GM21526 (cell line): ENCODE measurements around the gene ADORA3.
"Not testable (repeated sequence)": the region's sequence is repeated elsewhere in the genome, so short reads cannot be mapped to it uniquely, and the experiment has no call there.

Experiments used
- ATAC-seq: cut with Tn5 transposase; IDR thresholded peaks from one replicate; pipeline ENCODE4 v1.9.1; 2021; ENCODE audit warnings: moderate library complexity; ENCODE audit not compliant: unreplicated experiment, low FRiP score

ADORA3 gene

GRCh38 chr1:111503585-111504060 is at the start of gene ADORA3, which contains the start of gene TMIGD3:
Gene ADORA3 (minus strand): TSS chr1:111503633. CDS start chr1:111503354, 279 bp downstream.
Gene TMIGD3 (minus strand): TSS chr1:111503633. CDS start chr1:111503354, 279 bp downstream.
- no peak for ATAC-seq

- no peak for ATAC-seq
Observed at GRCh38 chr1:111553196-111553595, 49.8 kb upstream of the ADORA3 start.

GRCh38 chr1:111552587-111552986 is 49.2 kb upstream of the ADORA3 start:
- no peak for ATAC-seq

- no peak for ATAC-seq
Observed at GRCh38 chr1:111551623-111552411, 48.4 kb upstream of the ADORA3 start.

GRCh38 chr1:111547786-111548185 is 44.4 kb upstream of the ADORA3 start:
- ATAC-seq, result not testable (repeated sequence)

GRCh38 chr1:111542187-111542586 is 38.8 kb upstream of the ADORA3 start:
- no peak for ATAC-seq

GRCh38 chr1:111541721-111542120 is 38.3 kb upstream of the ADORA3 start:
- no peak for ATAC-seq

- ATAC-seq, result no peak
Observed at GRCh38 chr1:111540928-111541327, 37.5 kb upstream of the ADORA3 start.

GRCh38 chr1:111538343-111539025 is 35.1 kb upstream of the ADORA3 start:
- no peak for ATAC-seq

- ATAC-seq, result no peak
Observed at GRCh38 chr1:111535256-111536191, 32.1 kb upstream of the ADORA3 start.

GRCh38 chr1:111520053-111520452 is 16.6 kb upstream of the ADORA3 start:
- ATAC-seq, result no peak

- no peak for ATAC-seq
Observed at GRCh38 chr1:111517469-111518225, 14.2 kb upstream of the ADORA3 start.

GRCh38 chr1:111516005-111516535 is 12.6 kb upstream of the ADORA3 start:
- no peak for ATAC-seq

GRCh38 chr1:111515291-111516004 is 12.0 kb upstream of the ADORA3 start:
- ATAC-seq, result no peak

- no peak for ATAC-seq
Observed at GRCh38 chr1:111513410-111514020, 10.1 kb upstream of the ADORA3 start.

- no peak for ATAC-seq
Observed at GRCh38 chr1:111512931-111513330, 9.5 kb upstream of the ADORA3 start.

- ATAC-seq, result no peak
Observed at GRCh38 chr1:111512132-111512889, 8.9 kb upstream of the ADORA3 start.

- ATAC-seq, result no peak
Observed at GRCh38 chr1:111511370-111511769, 7.9 kb upstream of the ADORA3 start.
